Large intestine (tissue), 3 donors: ENCODE measurements around the gene PCSK6. TPM values are rescaled to one million over a fixed set of nuclear protein-coding genes. Genes with fewer than 3 reads are reported as not detected.

Source experiments
- DNase-seq, 2 donors: peaks; one replicate each; pipeline versions ENCODE4 v3.0.0 to v3.0.0-alpha.2; 2013
- H3K27ac ChIP-seq: one replicate; pipeline ENCODE4 v1.5.1; 2013; ENCODE audit warnings: low read length
- H3K27me3 ChIP-seq: 2 replicates; pipeline ENCODE4 v1.6.1; 2013; ENCODE audit warnings: low read length; ENCODE audit not compliant: control insufficient read depth, insufficient read depth
- H3K36me3 ChIP-seq: 2 replicates; pipeline ENCODE4 v1.6.1; 2013; ENCODE audit warnings: low read length; ENCODE audit not compliant: control insufficient read depth, insufficient read depth
- H3K4me1 ChIP-seq: one replicate; pipeline ENCODE4 v1.6.1; 2013; ENCODE audit warnings: low read length; ENCODE audit not compliant: control insufficient read depth, insufficient read depth
- H3K4me3 ChIP-seq: one replicate; pipeline ENCODE4 v1.5.1; 2013; ENCODE audit warnings: low read length
- H3K9me3 ChIP-seq: one replicate; pipeline ENCODE4 v1.6.1; 2013; ENCODE audit warnings: mild to moderate bottlenecking, low read depth, low read length, moderate library complexity; ENCODE audit not compliant: control insufficient read depth
- WGBS: methylation state at CpG from one replicate; pipeline ENCODE4 v1.1.5; 2013; ENCODE audit warnings: low lambda C conversion rate; ENCODE audit not compliant: insufficient coverage; 5-methylcytosine and 5-hydroxymethylcytosine counted together
- polyA plus RNA-seq: library from polyadenylated mRNA; unstranded; fragments of 120-200 nt; gene quantifications from one replicate; pipeline ENCODE4 v1.2.1, GENCODE V29; 2013

The PCSK6 gene
- polyA plus RNA-seq, 1 donor = 22.2 TPM

- no peaks in the 10 kb centered on the region for H3K9me3 ChIP-seq
- H3K4me1 ChIP-seq = peaks cover 19% of the 10 kb centered on the region
- H3K27ac ChIP-seq = no peak overlapping the region
- peak; percentile 59 to 67 for DNase-seq
- no peak overlapping the region for H3K4me3 ChIP-seq
- H3K36me3 ChIP-seq = no peaks in the 10 kb centered on the region
- H3K27me3 ChIP-seq = no peaks in the 10 kb centered on the region
- no CpG with 5 or more reads among the region's 21 CpGs for WGBS
These were observed 168.9 kb downstream of the PCSK6 start for GRCh38 chr15:101320501-101321052.

- H3K27ac ChIP-seq = no peak overlapping the region
- 40% methylated on average over 1 of the region's 7 CpGs for WGBS
- DNase-seq = no peak
- no peaks in the 10 kb centered on the region for H3K27me3 ChIP-seq
- H3K9me3 ChIP-seq = no peaks in the 10 kb centered on the region
- H3K36me3 ChIP-seq = no peaks in the 10 kb centered on the region
- no peak overlapping the region for H3K4me3 ChIP-seq
- peaks cover 3% of the 10 kb centered on the region for H3K4me1 ChIP-seq
These were observed 170.7 kb downstream of the PCSK6 start for GRCh38 chr15:101318839-101319238.

GRCh38 chr15:101318147-101318819, 171.2 kb downstream of the PCSK6 start:
- Histone ChIP-seq H3K4me1 (no peaks in the 10 kb centered on the region), H3K9me3 (no peaks in the 10 kb centered on the region), H3K27me3 (no peaks in the 10 kb centered on the region), H3K4me3 (no peak overlapping the region), H3K36me3 (no peaks in the 10 kb centered on the region), H3K27ac (no peak overlapping the region)
- no peak for DNase-seq
- no CpG with 5 or more reads among the region's 20 CpGs for WGBS

- WGBS = 100% methylated on average over 2 of the region's 6 CpGs
- H3K9me3 ChIP-seq = no peaks in the 10 kb centered on the region
- no peaks in the 10 kb centered on the region for H3K4me1 ChIP-seq
- DNase-seq = no peak
- H3K4me3 ChIP-seq = no peak overlapping the region
- H3K27me3 ChIP-seq = no peaks in the 10 kb centered on the region
- no peaks in the 10 kb centered on the region for H3K36me3 ChIP-seq
- no peak overlapping the region for H3K27ac ChIP-seq
These were observed 172.1 kb downstream of the PCSK6 start for GRCh38 chr15:101317336-101317872.

GRCh38 chr15:101316529-101316928, 173.0 kb downstream of the PCSK6 start:
- Histone ChIP-seq H3K27ac (no peak overlapping the region), H3K4me1 (no peaks in the 10 kb centered on the region), H3K27me3 (no peaks in the 10 kb centered on the region), H3K36me3 (no peaks in the 10 kb centered on the region), H3K4me3 (no peak overlapping the region), H3K9me3 (no peaks in the 10 kb centered on the region)
- WGBS = no CpG with 5 or more reads among the region's 5 CpGs
- no peak for DNase-seq

- no CpG with 5 or more reads among the region's 10 CpGs for WGBS
- Histone ChIP-seq H3K9me3 (no peaks in the 10 kb centered on the region), H3K4me3 (no peak overlapping the region), H3K27me3 (no peaks in the 10 kb centered on the region), H3K36me3 (no peaks in the 10 kb centered on the region), H3K4me1 (no peaks in the 10 kb centered on the region), H3K27ac (no peak overlapping the region)
- DNase-seq = no peak
These were observed 173.8 kb downstream of the PCSK6 start for GRCh38 chr15:101315736-101316135.

- H3K4me1 ChIP-seq = no peaks in the 10 kb centered on the region
- no CpG with 5 or more reads among the region's 19 CpGs for WGBS
- no peaks in the 10 kb centered on the region for H3K27me3 ChIP-seq
- no peaks in the 10 kb centered on the region for H3K36me3 ChIP-seq
- H3K9me3 ChIP-seq = no peaks in the 10 kb centered on the region
- H3K4me3 ChIP-seq = no peak overlapping the region
- DNase-seq = no peak
- H3K27ac ChIP-seq = no peak overlapping the region
These were observed 175.0 kb downstream of the PCSK6 start for GRCh38 chr15:101314336-101315125.

GRCh38 chr15:101313041-101313761, 176.3 kb downstream of the PCSK6 start:
- WGBS = no CpG with 5 or more reads among the region's 21 CpGs
- Histone ChIP-seq H3K9me3 (no peaks in the 10 kb centered on the region), H3K27me3 (no peaks in the 10 kb centered on the region), H3K36me3 (no peaks in the 10 kb centered on the region), H3K27ac (no peak overlapping the region), H3K4me1 (no peaks in the 10 kb centered on the region), H3K4me3 (no peak overlapping the region)
- DNase-seq = no peak

- no CpG with 5 or more reads among the region's 7 CpGs for WGBS
- no peak overlapping the region for H3K4me3 ChIP-seq
- H3K27me3 ChIP-seq = no peaks in the 10 kb centered on the region
- no peaks in the 10 kb centered on the region for H3K4me1 ChIP-seq
- H3K36me3 ChIP-seq = no peaks in the 10 kb centered on the region
- no peak overlapping the region for H3K27ac ChIP-seq
- DNase-seq = no peak
- H3K9me3 ChIP-seq = no peaks in the 10 kb centered on the region
These were observed 179.0 kb downstream of the PCSK6 start for GRCh38 chr15:101310508-101310907.

DNA sequence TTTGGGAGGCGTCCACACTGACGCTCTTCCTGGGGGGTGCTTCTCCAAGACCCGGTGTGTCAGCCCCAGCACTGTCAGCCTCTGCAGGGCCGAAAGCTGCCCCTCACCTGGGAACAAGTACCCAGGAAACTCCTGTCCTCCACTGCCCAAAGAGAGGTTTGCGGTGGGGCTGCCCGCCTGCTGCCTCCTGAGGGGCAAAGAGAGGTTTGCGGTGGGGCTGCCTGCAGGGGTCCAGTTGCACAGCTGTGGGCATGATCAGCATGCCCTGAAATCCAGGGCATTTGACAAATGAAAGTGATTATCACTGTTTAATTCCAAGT, 179.4 kb downstream of the PCSK6 start:
- no peak for DNase-seq
- H3K27me3 ChIP-seq = no peaks in the 10 kb centered on the region
- H3K9me3 ChIP-seq = no peaks in the 10 kb centered on the region
- H3K36me3 ChIP-seq = no peaks in the 10 kb centered on the region
- WGBS = no CpG with 5 or more reads among the region's 7 CpGs
- H3K27ac ChIP-seq = no peak overlapping the region
- H3K4me3 ChIP-seq = no peak overlapping the region
- H3K4me1 ChIP-seq = no peaks in the 10 kb centered on the region
